Stomach smooth muscle (tissue), 2 donors: Measurements from ENCODE around the gene PTH1R.

ENCODE experiments used
- H3K27ac ChIP-seq: one replicate; pipeline ENCODE4 v1.7.0; 2013; ENCODE audit warnings: mild to moderate bottlenecking, low read length, inconsistent platforms
- H3K27me3 ChIP-seq, 2 donors: one replicate each; pipeline ENCODE4 v1.7.0; 2013; ENCODE audit warnings: low read length in 2 of 2; ENCODE audit not compliant: insufficient read depth in 2 of 2, control insufficient read depth in 1 of 2
- H3K36me3 ChIP-seq, 2 donors: one replicate each; pipeline ENCODE4 v1.7.0; 2013; ENCODE audit warnings: low read length in 2 of 2; ENCODE audit not compliant: control insufficient read depth in 2 of 2, insufficient read depth in 2 of 2
- H3K4me1 ChIP-seq: one replicate; pipeline ENCODE4 v1.7.0; 2013; ENCODE audit warnings: low read length; ENCODE audit not compliant: control insufficient read depth, insufficient read depth
- H3K4me3 ChIP-seq, 2 donors: one replicate each; pipeline ENCODE4 v1.7.0; 2013; ENCODE audit warnings: low read length in 2 of 2
- H3K9ac ChIP-seq, 2 donors: one replicate each; pipeline ENCODE4 v1.7.0; 2013; ENCODE audit warnings: low read length in 2 of 2, mild to moderate bottlenecking in 1 of 2
- H3K9me3 ChIP-seq, 2 donors: one replicate each; pipeline ENCODE4 v1.7.0; 2013; ENCODE audit warnings: low read length in 2 of 2; ENCODE audit not compliant: control insufficient read depth in 2 of 2
- donor health status: healthy.
- donor health status: Pancreatic carcinoma.

The PTH1R gene

GRCh38 chr3:46875560-46875959 is 2.0 kb upstream of the PTH1R start:
- H3K27ac ChIP-seq = no peak overlapping the region
- peaks cover 34% of the 10 kb centered on the region for H3K4me1 ChIP-seq
- H3K4me3 ChIP-seq = no peak overlapping the region

GRCh38 chr3:46876313-46877300 is 914 bp upstream of the PTH1R start:
- no peaks in the 10 kb centered on the region for H3K9me3 ChIP-seq
- peaks cover 0 to 3% of the 10 kb centered on the region in 2 donors for H3K27me3 ChIP-seq
- H3K4me1 ChIP-seq = peaks cover 38% of the 10 kb centered on the region
- no peak overlapping the region for H3K4me3 ChIP-seq
- H3K9ac ChIP-seq = no peak overlapping the region
- H3K36me3 ChIP-seq = no peaks in the 10 kb centered on the region
- H3K27ac ChIP-seq = no peak overlapping the region

More at GRCh38 chr3:46875560-46875959, 2.0 kb upstream of the PTH1R start:
- H3K27me3 ChIP-seq = no peaks in the 10 kb centered on the region
- no peaks in the 10 kb centered on the region for H3K36me3 ChIP-seq
- no peak overlapping the region for H3K9ac ChIP-seq
- no peaks in the 10 kb centered on the region for H3K9me3 ChIP-seq

- Histone ChIP-seq H3K9ac (no peak overlapping the region), H3K27ac (no peak overlapping the region), H3K27me3 (peaks cover 3 to 18% of the 10 kb centered on the region in 2 donors), H3K4me3 (no peak overlapping the region), H3K4me1 (peaks cover 40% of the 10 kb centered on the region), H3K9me3 (no peaks in the 10 kb centered on the region), H3K36me3 (no peaks in the 10 kb centered on the region)
These were observed 1.4 kb downstream of the PTH1R start for GRCh38 chr3:46878781-46879436.

GRCh38 chr3:46880884-46881595 is 3.5 kb downstream of the PTH1R start:
- Histone ChIP-seq H3K27me3 (peaks cover 6 to 22% of the 10 kb centered on the region in 2 donors), H3K9me3 (no peaks in the 10 kb centered on the region), H3K4me1 (peaks cover 34% of the 10 kb centered on the region), H3K27ac (no peak overlapping the region), H3K36me3 (no peaks in the 10 kb centered on the region), H3K4me3 (peak overlapping the region in 1 of 2 donors; percentile 68), H3K9ac (peak overlapping the region; percentile 21 to 53)

- no peaks in the 10 kb centered on the region for H3K9me3 ChIP-seq
- peak overlapping the region; percentile 60 to 77 for H3K4me3 ChIP-seq
- no peak overlapping the region for H3K27ac ChIP-seq
- peaks cover 6 to 22% of the 10 kb centered on the region in 2 donors for H3K27me3 ChIP-seq
- H3K4me1 ChIP-seq = peaks cover 34% of the 10 kb centered on the region
- H3K9ac ChIP-seq = peak overlapping the region; percentile 21 to 53
- no peaks in the 10 kb centered on the region for H3K36me3 ChIP-seq
These were observed 4.3 kb downstream of the PTH1R start for GRCh38 chr3:46881596-46882376.

GRCh38 chr3:46882377-46883053 is 5.0 kb downstream of the PTH1R start:
- Histone ChIP-seq H3K9ac (peak overlapping the region; percentile 42 to 47), H3K4me3 (peak overlapping the region; percentile 60 to 77), H3K27me3 (peaks cover 6 to 22% of the 10 kb centered on the region in 2 donors), H3K4me1 (peaks cover 34% of the 10 kb centered on the region), H3K9me3 (no peaks in the 10 kb centered on the region), H3K27ac (no peak overlapping the region), H3K36me3 (no peaks in the 10 kb centered on the region)

GRCh38 chr3:46883054-46883829 is 5.7 kb downstream of the PTH1R start:
- H3K27me3 ChIP-seq = peaks cover 6 to 22% of the 10 kb centered on the region in 2 donors
- H3K4me1 ChIP-seq = peaks cover 30% of the 10 kb centered on the region
- H3K4me3 ChIP-seq = peak overlapping the region in 1 of 2 donors; percentile 77
- no peaks in the 10 kb centered on the region for H3K9me3 ChIP-seq
- H3K27ac ChIP-seq = no peak overlapping the region
- H3K36me3 ChIP-seq = no peaks in the 10 kb centered on the region
- peak overlapping the region in 1 of 2 donors; percentile 4 for H3K9ac ChIP-seq

- Histone ChIP-seq H3K27ac (no peak overlapping the region), H3K4me3 (peak overlapping the region in 1 of 2 donors; percentile 64), H3K4me1 (peaks cover 26% of the 10 kb centered on the region), H3K36me3 (no peaks in the 10 kb centered on the region), H3K27me3 (peaks cover 6 to 22% of the 10 kb centered on the region in 2 donors), H3K9ac (peak overlapping the region in 1 of 2 donors; percentile 4), H3K9me3 (no peaks in the 10 kb centered on the region)
These were observed 6.3 kb downstream of the PTH1R start for GRCh38 chr3:46883830-46884185.

GRCh38 chr3:46884427-46884826 is 6.9 kb downstream of the PTH1R start:
- H3K27me3 ChIP-seq = peaks cover 6 to 22% of the 10 kb centered on the region in 2 donors
- no peaks in the 10 kb centered on the region for H3K9me3 ChIP-seq
- no peak overlapping the region for H3K4me3 ChIP-seq
- no peak overlapping the region for H3K9ac ChIP-seq
- no peaks in the 10 kb centered on the region for H3K36me3 ChIP-seq
- H3K4me1 ChIP-seq = peaks cover 24% of the 10 kb centered on the region
- no peak overlapping the region for H3K27ac ChIP-seq
